Muscle of leg (tissue), 11 donors: Measurements from ENCODE around the gene LMNB1. TPM values are rescaled to one million over a fixed set of nuclear protein-coding genes. Genes with fewer than 3 reads are reported as not detected.

Experiments
- DNase-seq: peaks from one replicate; pipeline ENCODE4 v3.0.0; 2013
- H3K27ac ChIP-seq: one replicate; pipeline ENCODE4 v1.5.1; 2013; ENCODE audit warnings: mild to moderate bottlenecking, low read length, control low read depth
- H3K27me3 ChIP-seq: one replicate; pipeline ENCODE4 v1.6.1; 2013; ENCODE audit warnings: low read length; ENCODE audit not compliant: control insufficient read depth, insufficient read depth
- H3K36me3 ChIP-seq: one replicate; pipeline ENCODE4 v1.6.1; 2013; ENCODE audit warnings: low read length; ENCODE audit not compliant: control insufficient read depth, insufficient read depth
- H3K4me1 ChIP-seq: one replicate; pipeline ENCODE4 v1.6.1; 2013; ENCODE audit warnings: low read length; ENCODE audit not compliant: control insufficient read depth, insufficient read depth
- H3K4me3 ChIP-seq: one replicate; pipeline ENCODE4 v1.5.1; 2013; ENCODE audit warnings: low read length, control low read depth
- H3K9me3 ChIP-seq: replicated peaks from 2 replicates; pipeline ENCODE4 v1.6.1; 2013; ENCODE audit warnings: low read depth, low read length; ENCODE audit not compliant: control insufficient read depth
- WGBS: methylation state at CpG from one replicate; pipeline ENCODE4 v1.1.5; 2013; ENCODE audit warnings: missing lambda C conversion rate; ENCODE audit not compliant: insufficient coverage; 5-methylcytosine and 5-hydroxymethylcytosine counted together
- polyA plus RNA-seq, 8 donors: library from polyadenylated mRNA; unstranded; fragments of 120-200 nt; gene quantifications; one replicate each; pipeline versions ENCODE4 v1.2.1 to v1.2.3, GENCODE V29; 2013; ENCODE audit warnings: inconsistent platforms in 1 of 8, low replicate concordance in 1 of 8; ENCODE audit not compliant: insufficient read length in 8 of 8, insufficient read depth in 1 of 8
- total RNA-seq: library from RNA; stranded (reverse); fragments of 120-200 nt; gene quantifications from one replicate; pipeline ENCODE4 v1.2.4, GENCODE V29; 2013

The LMNB1 gene
- total and polyA plus RNA-seq, 9 donors, result 32.4 to 78.7 (median 53.0) TPM

DNA sequence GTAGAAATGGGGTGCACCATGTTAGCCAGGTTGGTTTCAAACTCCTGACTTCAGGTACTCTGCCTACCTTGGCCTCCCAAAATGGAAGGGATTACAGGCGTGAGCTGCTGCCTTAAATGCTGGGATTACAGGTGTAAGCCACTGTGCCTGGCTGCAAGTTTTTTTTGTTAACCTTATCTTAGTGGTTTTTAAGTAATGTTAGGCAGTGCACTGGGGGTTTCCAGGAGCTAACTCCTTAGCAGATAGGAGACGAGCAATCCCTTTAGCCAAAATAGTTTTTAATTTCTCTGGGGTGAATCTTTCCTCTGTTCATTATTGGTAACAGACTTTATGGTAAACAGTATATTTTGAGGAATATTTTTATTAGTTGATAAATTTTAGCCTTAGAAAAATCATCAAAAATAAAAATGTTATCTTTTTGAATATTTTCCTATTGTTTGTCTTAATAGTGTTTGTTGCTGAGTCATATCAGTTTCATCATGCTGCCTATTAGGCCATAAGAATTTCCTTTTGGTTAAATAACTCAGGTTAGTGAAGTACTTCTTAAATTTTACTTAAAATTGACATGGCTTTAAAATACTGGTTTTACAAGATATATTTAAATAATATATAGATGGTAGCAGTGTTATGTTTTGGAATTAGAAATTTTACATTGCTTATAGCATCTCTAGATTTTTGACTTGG lies 37.9 kb downstream of the LMNB1 start:
- peaks cover 33% of the 10 kb centered on the region for H3K36me3 ChIP-seq
- no CpG with 5 or more reads among the region's 2 CpGs for WGBS
- H3K27ac ChIP-seq, result no peak overlapping the region
- no peak for DNase-seq
- no peaks in the 10 kb centered on the region for H3K27me3 ChIP-seq
- no peak overlapping the region for H3K4me3 ChIP-seq
- no peaks in the 10 kb centered on the region for H3K4me1 ChIP-seq
- H3K9me3 ChIP-seq, result no peaks in the 10 kb centered on the region

DNA sequence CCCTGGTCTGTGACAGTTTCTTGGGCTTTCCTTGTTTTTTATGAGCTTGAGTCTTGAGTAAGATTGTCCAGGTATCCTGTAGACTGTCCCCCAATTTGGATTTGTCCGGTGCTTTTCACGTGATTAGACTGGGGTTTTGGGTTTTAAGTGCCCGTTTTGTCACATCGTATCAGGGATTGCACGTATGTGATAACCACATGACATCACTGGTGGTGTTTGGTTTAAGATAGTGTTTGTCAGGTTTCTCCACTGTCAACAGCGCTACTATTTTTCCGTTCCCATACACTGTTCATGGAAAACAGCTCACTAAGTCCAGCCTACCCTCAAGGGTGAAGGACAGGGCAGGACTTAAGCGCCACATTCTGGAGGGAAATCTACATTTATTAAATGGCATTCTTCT lies 39.7 kb downstream of the LMNB1 start:
- Histone ChIP-seq H3K36me3 (peaks cover 30% of the 10 kb centered on the region), H3K9me3 (no peaks in the 10 kb centered on the region), H3K4me3 (no peak overlapping the region), H3K27ac (no peak overlapping the region), H3K4me1 (no peaks in the 10 kb centered on the region), H3K27me3 (no peaks in the 10 kb centered on the region)
- WGBS, result 91% methylated on average over 4 of the region's 8 CpGs
- DNase-seq, result no peak

DNA sequence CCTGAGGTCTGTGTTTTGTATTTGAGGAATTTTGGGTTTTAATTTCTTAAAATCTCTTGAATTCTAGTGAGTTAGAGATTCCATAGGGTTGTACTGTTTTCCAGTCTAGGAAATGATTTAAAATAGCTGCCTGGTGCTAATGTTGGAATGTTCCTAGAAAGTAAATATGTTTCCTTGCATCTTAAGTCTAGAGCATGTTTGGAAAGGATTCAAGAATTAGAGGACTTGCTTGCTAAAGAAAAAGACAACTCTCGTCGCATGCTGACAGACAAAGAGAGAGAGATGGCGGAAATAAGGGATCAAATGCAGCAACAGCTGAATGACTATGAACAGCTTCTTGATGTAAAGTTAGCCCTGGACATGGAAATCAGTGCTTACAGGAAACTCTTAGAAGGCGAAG lies 41.8 kb downstream of the LMNB1 start:
- Histone ChIP-seq H3K27me3 (no peaks in the 10 kb centered on the region), H3K27ac (no peak overlapping the region), H3K4me1 (no peaks in the 10 kb centered on the region), H3K9me3 (no peaks in the 10 kb centered on the region), H3K36me3 (peaks cover 20% of the 10 kb centered on the region), H3K4me3 (no peak overlapping the region)
- DNase-seq, result no peak
- 74% methylated on average over 3 of the region's 4 CpGs for WGBS

DNA sequence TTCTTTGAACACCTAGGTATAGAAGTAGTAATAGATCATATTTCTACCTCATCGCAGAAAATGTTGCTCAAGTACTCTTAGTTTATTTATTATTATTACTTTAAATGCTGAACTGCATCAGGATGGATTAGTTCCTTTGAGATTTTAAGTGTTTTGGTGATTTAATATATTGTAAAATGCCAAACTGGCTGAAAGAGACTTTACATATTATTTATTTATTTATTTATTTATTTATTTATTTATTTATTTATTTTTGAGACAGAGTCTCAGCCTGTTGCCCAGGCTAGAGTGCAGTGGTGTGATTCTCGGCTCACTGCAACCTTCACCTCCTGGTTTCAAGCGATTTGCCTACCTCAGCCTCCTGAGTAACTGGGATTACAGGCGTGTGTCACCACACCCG lies 42.3 kb downstream of the LMNB1 start:
- Histone ChIP-seq H3K4me3 (no peak overlapping the region), H3K27me3 (no peaks in the 10 kb centered on the region), H3K36me3 (peaks cover 16% of the 10 kb centered on the region), H3K9me3 (no peaks in the 10 kb centered on the region), H3K27ac (no peak overlapping the region), H3K4me1 (no peaks in the 10 kb centered on the region)
- WGBS, result 80% methylated on average over 2 of the region's 5 CpGs
- no peak for DNase-seq

DNA sequence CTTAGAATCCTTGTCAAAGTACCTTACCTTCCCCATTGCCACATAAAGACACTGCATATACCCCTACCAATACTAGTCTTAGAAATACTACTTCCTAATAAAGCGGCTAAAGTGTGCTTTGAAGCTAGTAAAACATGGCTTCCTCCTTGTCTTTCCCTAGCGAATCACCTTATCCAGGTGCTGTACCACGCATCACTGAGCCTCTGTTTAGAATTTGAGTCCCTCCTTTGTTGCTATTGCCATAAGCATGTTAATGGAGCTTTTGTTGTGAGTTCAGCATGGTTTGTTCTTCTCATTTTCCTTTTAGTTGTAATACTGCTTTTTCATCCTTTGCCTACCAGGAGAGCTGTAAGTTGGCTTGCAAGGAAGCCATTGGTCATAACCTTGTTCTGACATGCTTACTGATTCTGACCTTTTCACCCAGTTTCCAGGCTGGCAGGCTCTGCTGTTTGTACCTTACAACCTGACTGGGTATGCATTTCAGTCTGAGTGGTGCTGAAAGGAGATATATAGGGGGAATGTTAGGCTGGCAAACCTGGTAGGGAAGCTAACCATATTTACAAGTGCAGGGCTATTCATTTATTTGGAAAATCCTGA lies 49.8 kb downstream of the LMNB1 start:
- H3K27ac ChIP-seq, result no peak overlapping the region
- H3K9me3 ChIP-seq, result no peaks in the 10 kb centered on the region
- no peaks in the 10 kb centered on the region for H3K4me1 ChIP-seq
- 50% methylated on average over 2 of the region's 3 CpGs for WGBS
- H3K36me3 ChIP-seq, result peaks cover 36% of the 10 kb centered on the region
- DNase-seq, result no peak
- H3K27me3 ChIP-seq, result no peaks in the 10 kb centered on the region
- H3K4me3 ChIP-seq, result no peak overlapping the region

DNA sequence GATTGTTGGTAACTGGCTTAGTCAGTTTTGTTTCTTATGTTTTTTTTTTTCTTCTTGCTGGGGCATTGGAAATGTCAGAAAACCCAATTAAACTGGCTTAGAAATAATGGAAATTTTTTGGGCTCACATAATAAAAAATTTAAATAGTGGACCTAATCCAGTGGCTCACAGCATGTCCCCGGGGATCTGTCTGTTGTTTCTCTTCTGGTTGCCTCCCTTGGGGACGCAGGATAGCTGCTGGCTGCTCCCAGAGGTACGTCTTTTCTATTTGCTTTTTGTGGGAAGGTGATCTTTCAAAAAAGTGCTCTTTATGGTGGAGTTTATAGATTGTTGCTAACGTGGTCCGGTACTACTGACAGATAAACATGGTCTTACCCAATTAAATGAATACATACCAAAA lies 52.2 kb downstream of the LMNB1 start:
- Histone ChIP-seq H3K4me3 (no peak overlapping the region), H3K36me3 (peaks cover 42% of the 10 kb centered on the region)
- 86% methylated on average over 1 of the region's 5 CpGs for WGBS

DNA sequence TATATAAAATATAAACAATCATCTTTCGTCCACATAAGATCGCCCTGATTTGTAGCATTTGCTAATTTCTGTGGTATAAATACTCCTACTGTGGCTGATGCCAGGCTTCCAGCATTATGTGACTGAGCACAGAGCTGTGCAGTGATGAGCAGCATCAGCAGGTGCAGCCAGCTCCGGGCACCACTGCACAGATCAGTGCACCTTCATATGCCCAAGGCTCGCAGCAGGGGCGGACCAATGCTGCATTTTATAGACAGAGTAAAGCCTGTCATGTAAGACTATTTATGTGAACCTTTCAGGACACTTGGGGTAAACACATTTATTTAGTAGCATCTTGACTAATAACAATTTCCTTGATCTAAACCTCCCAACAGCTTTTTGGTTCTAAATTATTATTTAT lies 53.1 kb downstream of the LMNB1 start:
- Histone ChIP-seq H3K36me3 (peaks cover 46% of the 10 kb centered on the region), H3K27me3 (no peaks in the 10 kb centered on the region), H3K9me3 (no peaks in the 10 kb centered on the region), H3K4me1 (no peaks in the 10 kb centered on the region), H3K27ac (no peak overlapping the region), H3K4me3 (no peak overlapping the region)
- DNase-seq, result no peak
- WGBS, result 88% methylated on average over 1 of the region's 5 CpGs

More for the DNA sequence above, 52.2 kb downstream of the LMNB1 start:
- H3K27me3 ChIP-seq, result no peaks in the 10 kb centered on the region
- H3K4me1 ChIP-seq, result no peaks in the 10 kb centered on the region
- no peak overlapping the region for H3K27ac ChIP-seq
- H3K9me3 ChIP-seq, result no peaks in the 10 kb centered on the region
- DNase-seq, result no peak

DNA sequence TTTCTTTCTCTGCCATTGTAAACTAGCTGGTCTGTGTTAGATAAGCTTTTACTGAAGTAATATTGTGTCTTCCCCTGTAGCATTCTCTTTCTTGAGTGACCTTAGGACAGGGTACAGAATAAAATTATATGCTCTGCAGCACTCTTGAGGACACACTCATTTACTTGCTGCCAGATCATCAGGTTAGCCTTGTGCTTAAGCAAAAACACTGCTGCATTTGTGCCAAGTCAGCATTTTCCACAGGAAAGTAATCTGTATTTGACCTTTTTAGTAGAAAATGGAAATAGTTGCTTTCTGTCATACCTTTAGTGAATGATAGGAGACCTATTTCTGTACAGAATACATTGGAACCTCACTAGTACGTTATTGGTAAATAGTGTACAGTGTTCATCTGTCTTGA lies 54.2 kb downstream of the LMNB1 start:
- Histone ChIP-seq H3K4me1 (no peaks in the 10 kb centered on the region), H3K27ac (no peak overlapping the region), H3K4me3 (no peak overlapping the region), H3K9me3 (no peaks in the 10 kb centered on the region), H3K27me3 (no peaks in the 10 kb centered on the region), H3K36me3 (peaks cover 37% of the 10 kb centered on the region)
- WGBS, result no CpG with 5 or more reads among the region's 1 CpG
- peak; percentile 34 for DNase-seq

DNA sequence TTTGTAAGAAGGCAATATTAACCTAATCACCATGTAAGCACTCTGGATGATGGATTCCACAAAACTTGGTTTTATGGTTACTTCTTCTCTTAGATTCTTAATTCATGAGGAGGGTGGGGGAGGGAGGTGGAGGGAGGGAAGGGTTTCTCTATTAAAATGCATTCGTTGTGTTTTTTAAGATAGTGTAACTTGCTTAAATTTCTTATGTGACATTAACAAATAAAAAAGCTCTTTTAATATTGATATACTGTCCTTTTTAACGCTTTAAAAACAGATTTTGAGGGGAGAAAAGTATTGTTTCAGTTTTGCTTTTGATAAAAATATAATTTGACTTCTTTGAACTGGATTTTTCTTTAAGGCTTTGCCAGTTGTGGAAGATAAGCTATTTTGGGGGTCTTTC lies 59.8 kb downstream of the LMNB1 start:
- WGBS, result no CpG with 5 or more reads among the region's 2 CpGs
- H3K36me3 ChIP-seq, result peaks cover 12% of the 10 kb centered on the region
- H3K27ac ChIP-seq, result no peak overlapping the region
- H3K9me3 ChIP-seq, result no peaks in the 10 kb centered on the region
- H3K4me1 ChIP-seq, result no peaks in the 10 kb centered on the region
- no peak overlapping the region for H3K4me3 ChIP-seq
- no peak for DNase-seq
- H3K27me3 ChIP-seq, result no peaks in the 10 kb centered on the region

DNA sequence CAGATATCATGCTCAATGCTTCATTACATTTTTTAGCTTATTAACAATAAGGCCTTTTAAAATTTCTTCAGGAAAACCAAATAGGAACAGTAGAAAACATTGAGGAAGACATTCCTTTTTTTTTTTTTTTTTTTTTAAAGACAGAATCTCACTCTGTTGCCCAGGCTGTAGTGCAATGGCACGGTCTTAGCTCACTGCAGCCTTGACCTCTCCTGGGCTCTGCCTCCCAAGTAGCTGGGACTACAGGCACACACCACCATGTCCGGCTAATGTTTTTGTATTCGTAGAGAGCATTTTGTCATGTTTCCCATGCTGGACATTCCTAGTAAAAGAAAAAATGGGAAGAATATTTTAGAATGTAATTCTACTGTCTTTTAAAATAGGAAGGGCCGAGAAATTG lies 60.3 kb downstream of the LMNB1 start:
- no CpG with 5 or more reads among the region's 4 CpGs for WGBS
- DNase-seq, result no peak
- no peak overlapping the region for H3K4me3 ChIP-seq
- H3K27me3 ChIP-seq, result no peaks in the 10 kb centered on the region
- no peaks in the 10 kb centered on the region for H3K9me3 ChIP-seq
- no peak overlapping the region for H3K27ac ChIP-seq
- no peaks in the 10 kb centered on the region for H3K4me1 ChIP-seq
- H3K36me3 ChIP-seq, result peaks cover 12% of the 10 kb centered on the region
